HepG2 (cell line): Measurements from ENCODE around the gene CACNA1C. TPM values are rescaled to one million over a fixed set of nuclear protein-coding genes. Genes with fewer than 3 reads are reported as not detected.

ENCODE experiments used
- ATAC-seq: fragments of 200-7000 bp; cut with Tn5 transposase; 3 replicates; pipeline ENCODE4 v1.9.1; 2020; ENCODE audit warnings: mild to moderate bottlenecking, moderate library complexity
- BruUV-seq: library from RNA; stranded (reverse); fragments of 400-500 nt; replicated peaks from 2 replicates; lab custom pipeline; 2021; lab: Mats Ljungman, UMichigan
- CTCF ChIA-PET: fragments of 300-600 bp; formaldehyde crosslinking; extraction: SDS; loops from one replicate; lab custom pipeline; 2021; ENCODE audit warnings: low total read pairs, inconsistent platforms, low intra/inter-chr PET ratio; lab: Yijun Ruan, JAX
- POLR2A ChIA-PET: fragments of 350-600 bp; sonication (Branson Sonifier 250); formaldehyde crosslinking; loops from one replicate; lab custom pipeline; 2020; ENCODE audit warnings: antibody characterized with exemption, inconsistent platforms; lab: Yijun Ruan, JAX
- DNase-seq: peaks from one replicate; pipeline ENCODE4 v3.0.0-alpha.2; 2015; ENCODE audit warnings: low spot score
- FAIRE-seq: peaks from 3 replicates; lab custom pipeline; 2011; peaks lifted over from hg19 to GRCh38; lab: Jason Lieb, UNC
- H2AFZ ChIP-seq: one replicate; pipeline ENCODE4 v1.6.1; 2011; ENCODE audit warnings: low read length, inconsistent platforms
- H3K27ac ChIP-seq: fragments of 300-600 bp; 3 replicates; pipeline ENCODE4 v1.8.0; 2011; ENCODE audit warnings: mixed run types, mild to moderate bottlenecking, mixed read lengths, low read length, inconsistent platforms; ENCODE audit not compliant: insufficient read depth; ENCODE audit errors: extremely low read length
- H3K27me3 ChIP-seq, 2 experiments: fragments of 200-600 bp in 1 of 2; 2 replicates in 1 of 2; 3 replicates in 1 of 2; pipeline versions ENCODE4 v1.6.0 to v1.8.0; 2011; ENCODE audit warnings: low read length in 2 of 2, mild to moderate bottlenecking in 2 of 2, moderate library complexity in 2 of 2, inconsistent platforms in 1 of 2; ENCODE audit not compliant: insufficient read depth in 2 of 2, control insufficient read depth in 1 of 2
- H3K36me3 ChIP-seq, 2 experiments: fragments of 200-600 bp in 1 of 2; replicated peaks in 1 of 2; 2 replicates in 1 of 2; 3 replicates in 1 of 2; pipeline versions ENCODE4 v1.5.1 to v1.8.0; 2011; ENCODE audit warnings: low read length in 2 of 2, inconsistent platforms in 1 of 2; ENCODE audit not compliant: insufficient read depth in 2 of 2, control insufficient read depth in 1 of 2
- H3K4me1 ChIP-seq: 2 replicates; pipeline ENCODE4 v1.5.1; 2012; ENCODE audit warnings: low read length, inconsistent platforms; ENCODE audit not compliant: insufficient read depth
- H3K4me2 ChIP-seq: 2 replicates; pipeline ENCODE4 v1.6.0; 2011; ENCODE audit warnings: low read depth, low read length, inconsistent platforms
- H3K4me3 ChIP-seq, 3 experiments: fragments of 200-600 bp in 1 of 3; sonication (generic), shearing (Covaris generic) in 1 of 3; replicated peaks in 1 of 3; 2 replicates each; pipeline ENCODE4 v1.5.1; 2011 to 2016; ENCODE audit warnings: low read length in 3 of 3, inconsistent platforms in 2 of 3, low read depth in 2 of 3, mild to moderate bottlenecking in 2 of 3, control low read depth in 1 of 3, mixed read lengths in 1 of 3; ENCODE audit not compliant: insufficient read depth in 1 of 3
- H3K79me2 ChIP-seq: one replicate; pipeline ENCODE4 v1.6.1; 2011; ENCODE audit warnings: low read length, inconsistent platforms; ENCODE audit not compliant: insufficient read depth
- H3K9ac ChIP-seq: 2 replicates; pipeline ENCODE4 v1.6.0; 2011; ENCODE audit warnings: mild to moderate bottlenecking, low read depth, low read length, inconsistent platforms; ENCODE audit not compliant: insufficient read depth
- H3K9me3 ChIP-seq: 2 replicates; pipeline ENCODE4 v1.5.1; 2012; ENCODE audit warnings: mild to moderate bottlenecking, low read length
- H4K20me1 ChIP-seq: 2 replicates; pipeline ENCODE4 v1.6.0; 2011; ENCODE audit warnings: inconsistent platforms, mild to moderate bottlenecking, low read length, moderate library complexity; ENCODE audit not compliant: insufficient read depth
- HIVEP1 ChIP-seq: sonication (generic); formaldehyde crosslinking; IDR thresholded peaks from 2 replicates; pipeline ENCODE4 v1.4.0; 2020; ENCODE audit warnings: mild to moderate bottlenecking, missing genetic modification reagents
- ZNF850 ChIP-seq: sonication (generic); formaldehyde crosslinking; conservative IDR thresholded peaks from 2 replicates; pipeline ENCODE4 v1.9.0; 2021; ENCODE audit warnings: mild to moderate bottlenecking, missing genetic modification reagents
- WGBS: methylation state at CpG from one replicate; pipeline ENCODE4 v1.1.6; 2017; ENCODE audit warnings: low lambda C conversion rate; 5-methylcytosine and 5-hydroxymethylcytosine counted together
- in situ Hi-C: cut with HindIII; loops from 2 replicates; pipeline ENCODE4 v1.10.0; 2017; ENCODE audit warnings: low pct_unique_long_range_greater_than_20kb; ENCODE audit not compliant: extremely low pct_ligation_motif_present
- intact Hi-C: fragments of 100-400 bp; cut with micrococcal nuclease; formaldehyde crosslinking; loops from one replicate; pipeline ENCODE4 v1.10.0; 2022; ENCODE audit not compliant: unreplicated experiment
- polyA plus RNA-seq, 8 experiments: library from polyadenylated mRNA; depleted of rRNA in 3 of 8; stranded (reverse) in 7 of 8; unstranded in 1 of 8; fragments of >200 nt; fragmentation: Illumina TruSeq in 4 of 8; extraction: Trizol in 4 of 8; gene quantifications; 2 replicates each; pipeline versions ENCODE4 v1.2.1 to v1.2.3, GENCODE V29; 2011 to 2016; ENCODE audit warnings: low read depth in 4 of 8, missing spikeins in 1 of 8, mixed read lengths in 1 of 8; ENCODE audit not compliant: insufficient read depth in 1 of 8
- total RNA-seq, 5 experiments: library from RNA; depleted of rRNA; stranded (reverse); fragments of >200 nt; fragmentation: Illumina TruSeq; extraction: Trizol; gene quantifications; 2 replicates each; pipeline ENCODE4 v1.2.3, GENCODE V29; 2016; ENCODE audit warnings: low read depth in 1 of 5
- TF ChIP-seq, protein P1 (sequence below): sonication (generic); formaldehyde crosslinking; IDR thresholded peaks from 2 replicates; pipeline ENCODE4 v1.5.0; 2020; ENCODE audit warnings: missing genetic modification reagents, mild to moderate bottlenecking, borderline replicate concordance
- TF ChIP-seq, protein P2 (sequence below): sonication (generic); formaldehyde crosslinking; IDR thresholded peaks from 2 replicates; pipeline ENCODE4 v1.5.0; 2020; ENCODE audit warnings: mild to moderate bottlenecking, missing genetic modification reagents, moderate library complexity

CACNA1C gene
- total and polyA plus RNA-seq, 2 of the 13 experiments (the other 11 are each of a cell fraction or from before 2014, with no cell fraction given), result not detected

DNA sequence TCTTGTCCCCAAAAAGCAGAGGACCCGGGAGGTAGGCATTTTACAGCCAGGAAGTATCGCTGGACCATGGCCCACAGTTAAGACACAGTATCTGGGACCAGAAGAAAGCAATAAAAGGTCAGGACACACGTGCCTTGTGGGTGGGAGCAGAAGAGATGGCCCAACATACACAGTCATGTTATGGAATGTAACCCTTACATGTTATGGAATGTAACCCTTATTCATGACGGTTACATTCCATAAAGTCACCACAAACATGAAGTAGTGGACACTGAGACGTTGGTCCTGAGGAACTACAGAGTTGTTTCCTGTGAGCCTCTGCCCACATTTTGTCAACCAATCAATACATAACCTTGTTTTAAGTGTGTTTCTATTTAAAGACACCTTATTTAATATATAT, 456.4 kb downstream of the CACNA1C start:
- CTCF ChIA-PET, result no interaction called here

More for the DNA sequence above, 456.4 kb downstream of the CACNA1C start:
- H3K27ac ChIP-seq, result no peak overlapping the region
- peaks cover 4 to 46% of the 10 kb centered on the region in 2 experiments; a peak in 4 of 5 replicates for H3K27me3 ChIP-seq
- in situ Hi-C loops, result no loop called here
- TF ChIP-seq, protein P1, sequence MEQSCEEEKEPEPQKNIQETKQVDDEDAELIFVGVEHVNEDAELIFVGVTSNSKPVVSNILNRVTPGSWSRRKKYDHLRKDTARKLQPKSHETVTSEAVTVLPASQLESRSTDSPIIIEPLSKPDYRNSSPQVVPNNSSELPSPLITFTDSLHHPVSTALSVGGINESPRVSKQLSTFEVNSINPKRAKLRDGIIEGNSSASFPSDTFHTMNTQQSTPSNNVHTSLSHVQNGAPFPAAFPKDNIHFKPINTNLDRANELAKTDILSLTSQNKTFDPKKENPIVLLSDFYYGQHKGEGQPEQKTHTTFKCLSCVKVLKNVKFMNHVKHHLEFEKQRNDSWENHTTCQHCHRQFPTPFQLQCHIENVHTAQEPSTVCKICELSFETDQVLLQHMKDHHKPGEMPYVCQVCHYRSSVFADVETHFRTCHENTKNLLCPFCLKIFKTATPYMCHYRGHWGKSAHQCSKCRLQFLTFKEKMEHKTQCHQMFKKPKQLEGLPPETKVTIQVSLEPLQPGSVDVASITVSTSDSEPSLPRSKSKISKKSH (CRISPR knock-in tag), result no peak
- TF ChIP-seq HIVEP1 (CRISPR knock-in tag) (no peak), ZNF850 (CRISPR knock-in tag) (no peak)
- TF ChIP-seq, protein P2, sequence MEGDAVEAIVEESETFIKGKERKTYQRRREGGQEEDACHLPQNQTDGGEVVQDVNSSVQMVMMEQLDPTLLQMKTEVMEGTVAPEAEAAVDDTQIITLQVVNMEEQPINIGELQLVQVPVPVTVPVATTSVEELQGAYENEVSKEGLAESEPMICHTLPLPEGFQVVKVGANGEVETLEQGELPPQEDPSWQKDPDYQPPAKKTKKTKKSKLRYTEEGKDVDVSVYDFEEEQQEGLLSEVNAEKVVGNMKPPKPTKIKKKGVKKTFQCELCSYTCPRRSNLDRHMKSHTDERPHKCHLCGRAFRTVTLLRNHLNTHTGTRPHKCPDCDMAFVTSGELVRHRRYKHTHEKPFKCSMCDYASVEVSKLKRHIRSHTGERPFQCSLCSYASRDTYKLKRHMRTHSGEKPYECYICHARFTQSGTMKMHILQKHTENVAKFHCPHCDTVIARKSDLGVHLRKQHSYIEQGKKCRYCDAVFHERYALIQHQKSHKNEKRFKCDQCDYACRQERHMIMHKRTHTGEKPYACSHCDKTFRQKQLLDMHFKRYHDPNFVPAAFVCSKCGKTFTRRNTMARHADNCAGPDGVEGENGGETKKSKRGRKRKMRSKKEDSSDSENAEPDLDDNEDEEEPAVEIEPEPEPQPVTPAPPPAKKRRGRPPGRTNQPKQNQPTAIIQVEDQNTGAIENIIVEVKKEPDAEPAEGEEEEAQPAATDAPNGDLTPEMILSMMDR (CRISPR knock-in tag), result no peak
- ATAC-seq (no peak), FAIRE-seq (no peak), DNase-seq (no peak)
- 0% methylated on average over 5 of the region's 5 CpGs for WGBS
- no TSS peak for BruUV-seq
- H3K4me3 ChIP-seq, result no peak overlapping the region
- H3K9ac ChIP-seq, result no peak overlapping the region
- no peaks in the 10 kb centered on the region for H3K4me1 ChIP-seq
- H4K20me1 ChIP-seq, result no peaks in the 10 kb centered on the region
- POLR2A ChIA-PET, result no interaction called here
- no peaks in the 10 kb centered on the region for H3K79me2 ChIP-seq
- no peak overlapping the region for H3K4me2 ChIP-seq
- no peak overlapping the region for H2AFZ ChIP-seq
- intact Hi-C loops, result no loop called here
- no peaks in the 10 kb centered on the region for H3K9me3 ChIP-seq
- no peaks in the 10 kb centered on the region for H3K36me3 ChIP-seq
